ENCODE measurements around the gene NF2. TPM values are rescaled to one million over a fixed set of nuclear protein-coding genes. Genes with fewer than 3 reads are reported as not detected.

NF2 gene
- 10 to 100 TPM; 19.4 to 49.7 TPM for total RNA-seq
- polyA plus RNA-seq: 10 to 100 TPM in 1 of 2 donors, 1 to 10 TPM in 1; 8.9 to 13.2 TPM
- long read RNA-seq, donor 1, full-length matches to known transcripts: 4 of 9 reads
- long read RNA-seq, donor 1, partial matches to known transcripts: 5 of 9 reads
- long read RNA-seq, donor 1, other reads (novel, unspliced or antisense): 0 of 9 reads
- long read RNA-seq, donor 2, full-length matches to known transcripts: 1 of 1 reads
- long read RNA-seq, donor 2, partial matches to known transcripts: 0 of 1 reads
- long read RNA-seq, donor 2, other reads (novel, unspliced or antisense): 0 of 1 reads
- long read RNA-seq, donor 3, full-length matches to known transcripts: 2 of 2 reads
- long read RNA-seq, donor 3, partial matches to known transcripts: 0 of 2 reads
- long read RNA-seq, donor 3, other reads (novel, unspliced or antisense): 0 of 2 reads
- long read RNA-seq, donor 4: 0 reads
- long read RNA-seq, donor 5, full-length matches to known transcripts: 5 of 49 reads
- long read RNA-seq, donor 5, partial matches to known transcripts: 44 of 49 reads
- long read RNA-seq, donor 5, other reads (novel, unspliced or antisense): 0 of 49 reads

DNA sequence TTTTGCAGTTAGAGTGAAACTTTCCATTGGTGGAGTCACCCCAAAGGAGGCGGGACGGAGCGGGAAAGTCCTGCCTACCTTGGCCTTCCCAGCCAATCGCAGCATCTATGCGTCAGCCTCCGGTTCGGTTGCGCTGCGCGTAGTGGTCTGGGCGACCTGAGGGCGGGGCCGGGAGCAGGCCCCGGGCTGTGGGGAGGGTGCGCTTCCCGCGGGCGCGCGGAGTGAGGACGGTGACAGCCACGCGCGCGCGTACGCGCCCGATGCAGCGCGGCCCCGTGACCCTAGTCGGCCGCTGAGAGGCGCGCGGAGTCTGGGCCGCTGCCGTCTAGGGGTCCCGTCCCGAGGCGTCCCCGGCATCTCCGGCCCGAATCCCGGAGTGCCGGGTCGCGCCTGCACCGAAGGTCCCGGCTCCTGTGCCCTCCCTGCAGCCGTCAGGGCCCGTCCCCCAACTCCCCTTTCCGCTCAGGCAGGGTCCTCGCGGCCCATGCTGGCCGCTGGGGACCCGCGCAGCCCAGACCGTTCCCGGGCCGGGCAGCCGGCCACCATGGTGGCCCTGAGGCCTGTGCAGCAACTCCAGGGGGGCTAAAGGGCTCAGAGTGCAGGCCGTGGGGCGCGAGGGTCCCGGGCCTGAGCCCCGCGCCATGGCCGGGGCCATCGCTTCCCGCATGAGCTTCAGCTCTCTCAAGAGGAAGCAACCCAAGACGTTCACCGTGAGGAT lies at the start of gene NF2:
Gene NF2 (plus strand): TSS at position 276 of the 718 bp plus-strand sequence. CDS start 366 bp downstream, at position 642.
- H3K27ac ChIP-seq (ENCODE audit: low read depth in 1 of 2, low read length in 1 of 2): peak within 1 kb of the TSS; percentile 96 to 98
- no peaks in the 10 kb centered on the region for H3K27me3 ChIP-seq (ENCODE audit: control insufficient read depth in 3 of 3, insufficient read depth in 3 of 3, low read length in 2 of 3)
- H3K4me3 ChIP-seq: peak within 1 kb of the TSS; percentile 97
- H3K9ac ChIP-seq (ENCODE audit: insufficient read depth in 1 of 2, low read length in 2 of 2): peak within 1 kb of the TSS; percentile 81 to 87
- peaks cover 4 to 15% (median 8%) of the 10 kb centered on the region in 5 donors for H3K4me1 ChIP-seq (ENCODE audit: control insufficient read depth in 5 of 5, insufficient read depth in 5 of 5, low read length in 5 of 5)
- WGBS, 2 donors: 0% methylated on average over 54 to 74 of the region's 74 CpGs
- peaks cover 0 to 3% (median under 1%) of the 10 kb centered on the region in 4 donors for H3K36me3 ChIP-seq (ENCODE audit: control insufficient read depth in 4 of 4, insufficient read depth in 4 of 4, low read length in 4 of 4)
- no peaks in the 10 kb centered on the region for H3K9me3 ChIP-seq (ENCODE audit: control insufficient read depth in 4 of 4, insufficient read depth in 3 of 4, low read length in 3 of 4)
- TF ChIP-seq, protein P1, sequence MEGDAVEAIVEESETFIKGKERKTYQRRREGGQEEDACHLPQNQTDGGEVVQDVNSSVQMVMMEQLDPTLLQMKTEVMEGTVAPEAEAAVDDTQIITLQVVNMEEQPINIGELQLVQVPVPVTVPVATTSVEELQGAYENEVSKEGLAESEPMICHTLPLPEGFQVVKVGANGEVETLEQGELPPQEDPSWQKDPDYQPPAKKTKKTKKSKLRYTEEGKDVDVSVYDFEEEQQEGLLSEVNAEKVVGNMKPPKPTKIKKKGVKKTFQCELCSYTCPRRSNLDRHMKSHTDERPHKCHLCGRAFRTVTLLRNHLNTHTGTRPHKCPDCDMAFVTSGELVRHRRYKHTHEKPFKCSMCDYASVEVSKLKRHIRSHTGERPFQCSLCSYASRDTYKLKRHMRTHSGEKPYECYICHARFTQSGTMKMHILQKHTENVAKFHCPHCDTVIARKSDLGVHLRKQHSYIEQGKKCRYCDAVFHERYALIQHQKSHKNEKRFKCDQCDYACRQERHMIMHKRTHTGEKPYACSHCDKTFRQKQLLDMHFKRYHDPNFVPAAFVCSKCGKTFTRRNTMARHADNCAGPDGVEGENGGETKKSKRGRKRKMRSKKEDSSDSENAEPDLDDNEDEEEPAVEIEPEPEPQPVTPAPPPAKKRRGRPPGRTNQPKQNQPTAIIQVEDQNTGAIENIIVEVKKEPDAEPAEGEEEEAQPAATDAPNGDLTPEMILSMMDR (IDR thresholded peaks at IDR 0.05; ENCODE audit: control extremely low read depth, extremely low read depth): no peak
- ATAC-seq (ENCODE audit: insufficient read depth, low FRiP score) (peak; percentile 99), DNase-seq (peak; percentile 99 to 100 (median 100))

DNA sequence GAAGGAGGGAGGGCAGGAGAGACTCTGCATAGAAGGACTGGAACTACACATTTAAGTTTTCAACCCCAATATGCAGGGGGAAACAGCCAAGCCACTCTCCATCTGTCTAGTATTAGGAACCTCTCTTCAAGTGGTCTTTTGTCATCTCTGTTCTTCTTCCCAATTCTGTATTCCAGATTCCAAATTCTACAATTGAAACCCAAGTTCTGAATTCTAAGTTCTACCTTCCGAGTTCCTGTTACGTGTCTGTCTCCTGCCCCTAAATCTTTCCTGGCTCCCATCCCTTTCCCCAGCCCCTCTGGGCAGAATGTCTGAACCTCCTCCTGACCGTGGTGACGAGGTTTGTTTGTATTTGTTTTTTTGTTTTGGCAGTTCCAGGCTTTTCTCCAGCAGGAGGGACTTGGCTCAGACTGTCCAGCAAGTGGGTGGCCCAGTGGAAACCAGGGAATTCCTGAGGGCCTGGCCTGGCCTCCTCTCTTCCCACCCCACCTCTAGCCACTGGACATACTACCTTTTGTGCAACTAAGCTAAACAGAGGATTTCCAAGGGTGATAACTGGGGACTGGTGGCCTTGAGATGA lies 48.3 kb upstream of the NF2 start:
- H3K4me3 ChIP-seq: no peak overlapping the region
- ATAC-seq (ENCODE audit: insufficient read depth, low FRiP score): no peak
- no peaks in the 10 kb centered on the region for H3K27me3 ChIP-seq (ENCODE audit: control insufficient read depth in 3 of 3, insufficient read depth in 3 of 3, low read length in 2 of 3)
- peaks cover 0 to 22% (median 2%) of the 10 kb centered on the region in 5 donors for H3K4me1 ChIP-seq (ENCODE audit: control insufficient read depth in 5 of 5, insufficient read depth in 5 of 5, low read length in 5 of 5)
- TF ChIP-seq, protein P1 (IDR thresholded peaks at IDR 0.05; ENCODE audit: control extremely low read depth, extremely low read depth): no peak
- H3K27ac ChIP-seq (ENCODE audit: low read depth in 1 of 2, low read length in 1 of 2): peak overlapping the region in 1 of 2 donors; percentile 91
- H3K36me3 ChIP-seq (ENCODE audit: control insufficient read depth in 4 of 4, insufficient read depth in 4 of 4, low read length in 4 of 4): peaks cover 3 to 19% (median 16%) of the 10 kb centered on the region in 4 donors
- H3K9ac ChIP-seq (ENCODE audit: insufficient read depth in 1 of 2, low read length in 2 of 2): peak overlapping the region in 1 of 2 donors; percentile 55
- DNase-seq: peak; percentile 76 to 93 (median 87)
- no peaks in the 10 kb centered on the region for H3K9me3 ChIP-seq (ENCODE audit: control insufficient read depth in 4 of 4, insufficient read depth in 3 of 4, low read length in 3 of 4)
- 69 to 81% methylated on average over 4 of the region's 4 CpGs for WGBS, 2 donors

DNA sequence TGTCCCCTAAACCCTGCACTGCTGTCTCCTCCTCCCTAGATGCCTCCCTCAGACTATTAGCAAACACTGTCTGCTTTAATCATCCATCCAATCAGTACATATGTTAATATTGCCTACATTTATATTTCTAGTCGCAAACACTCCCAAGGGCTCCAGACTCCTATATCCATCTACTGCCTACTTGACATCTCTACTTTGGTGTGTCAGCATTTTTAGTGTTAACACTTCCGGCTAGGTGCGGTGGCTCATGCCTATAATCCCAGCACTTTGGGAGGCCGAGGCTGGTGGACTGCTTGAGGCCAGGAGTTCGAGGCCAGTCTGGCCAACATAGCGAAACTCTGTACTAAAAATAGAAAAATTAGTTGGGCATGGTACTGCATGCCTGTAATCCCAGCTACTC lies 44.4 kb upstream of the NF2 start:
- no peaks in the 10 kb centered on the region for H3K27me3 ChIP-seq (ENCODE audit: control insufficient read depth in 3 of 3, insufficient read depth in 3 of 3, low read length in 2 of 3)
- WGBS, 2 donors: 96 to 97% methylated on average over 6 of the region's 6 CpGs
- peaks cover 3 to 35% (median 30%) of the 10 kb centered on the region in 4 donors for H3K36me3 ChIP-seq (ENCODE audit: control insufficient read depth in 4 of 4, insufficient read depth in 4 of 4, low read length in 4 of 4)
- H3K9me3 ChIP-seq (ENCODE audit: control insufficient read depth in 4 of 4, insufficient read depth in 3 of 4, low read length in 3 of 4): no peaks in the 10 kb centered on the region
- H3K9ac ChIP-seq (ENCODE audit: insufficient read depth in 1 of 2, low read length in 2 of 2): no peak overlapping the region
- H3K4me1 ChIP-seq (ENCODE audit: control insufficient read depth in 5 of 5, insufficient read depth in 5 of 5, low read length in 5 of 5): peaks cover 0 to 20% (median 0%) of the 10 kb centered on the region in 5 donors
- TF ChIP-seq, protein P1 (IDR thresholded peaks at IDR 0.05; ENCODE audit: control extremely low read depth, extremely low read depth): no peak
- no peak overlapping the region for H3K27ac ChIP-seq (ENCODE audit: low read depth in 1 of 2, low read length in 1 of 2)
- DNase-seq (no peak), ATAC-seq (ENCODE audit: insufficient read depth, low FRiP score) (no peak)
- no peak overlapping the region for H3K4me3 ChIP-seq

Data from lung (tissue), 16 donors.